PC-3 (cell line): Measurements from ENCODE around the gene AP4S1. TPM values are rescaled to one million over a fixed set of nuclear protein-coding genes. Genes with fewer than 3 reads are reported as not detected.
"Not testable (repeated sequence)": the region's sequence is repeated elsewhere in the genome, so short reads cannot be mapped to it uniquely, and the experiment has no call there.

Experiments used
- ATAC-seq: fragments of 200-7000 bp; cut with Tn5 transposase; 2 replicates; pipeline ENCODE4 v1.9.1; 2020; ENCODE audit warnings: mild to moderate bottlenecking, moderate library complexity
- BruUV-seq: library from RNA; stranded (reverse); fragments of 400-500 nt; replicated peaks from 2 replicates; lab custom pipeline; 2021; lab: Mats Ljungman, UMichigan
- CTCF ChIA-PET: fragments of 300-600 bp; sonication (Branson Sonifier 250); formaldehyde crosslinking; loops from one replicate; lab custom pipeline; 2022; ENCODE audit warnings: antibody characterized with exemption; lab: Charles Lee
- POLR2A ChIA-PET: fragments of 300-600 bp; sonication (Branson Sonifier 250); formaldehyde crosslinking; loops from one replicate; lab custom pipeline; 2022; ENCODE audit warnings: antibody characterized with exemption; ENCODE audit not compliant: unreplicated experiment; lab: Charles Lee
- DNase-seq: peaks from one replicate; pipeline ENCODE4 v3.0.0-alpha.2; 2015
- H2AFZ ChIP-seq: fragments of 300-600 bp; sonication (generic); 2 replicates; pipeline ENCODE4 v1.6.0; 2016; ENCODE audit warnings: antibody characterized with exemption, low read length
- H3F3A ChIP-seq: fragments of 300-600 bp; sonication (generic); one replicate; pipeline ENCODE4 v1.6.0; 2017; ENCODE audit warnings: antibody characterized with exemption, low read length, control low read depth, mild to moderate bottlenecking; ENCODE audit not compliant: unreplicated experiment
- H3K27ac ChIP-seq: fragments of 300-600 bp; sonication (generic); 2 replicates; pipeline ENCODE4 v1.5.1; 2016; ENCODE audit warnings: mild to moderate bottlenecking, low read length
- H3K27me3 ChIP-seq: fragments of 300-600 bp; sonication (generic); 2 replicates; pipeline ENCODE4 v1.6.1; 2016; ENCODE audit warnings: low read length, mixed read lengths
- H3K36me3 ChIP-seq: fragments of 300-600 bp; sonication (generic); 2 replicates; pipeline ENCODE4 v1.6.1; 2016; ENCODE audit warnings: low read depth, mixed run types, low read length, mixed read lengths
- H3K4me1 ChIP-seq: fragments of 300-600 bp; sonication (generic); 2 replicates; pipeline ENCODE4 v1.5.1; 2016; ENCODE audit warnings: low read length; ENCODE audit not compliant: insufficient read depth
- H3K4me2 ChIP-seq: fragments of 300-600 bp; sonication (generic); 2 replicates; pipeline ENCODE4 v1.6.0; 2016; ENCODE audit warnings: low read length
- H3K4me3 ChIP-seq: fragments of 300-600 bp; sonication (generic); 2 replicates; pipeline ENCODE4 v1.5.1; 2016; ENCODE audit warnings: mild to moderate bottlenecking, low read length, mixed read lengths
- H3K79me2 ChIP-seq: fragments of 300-600 bp; sonication (generic); 2 replicates; pipeline ENCODE4 v1.6.1; 2017; ENCODE audit warnings: low read length, mixed read lengths
- H3K9ac ChIP-seq: fragments of 300-600 bp; sonication (generic); 2 replicates; pipeline ENCODE4 v1.6.0; 2016; ENCODE audit warnings: mild to moderate bottlenecking, low read length
- H3K9me2 ChIP-seq: fragments of 300-600 bp; sonication (generic); replicated peaks from 2 replicates; pipeline ENCODE4 v1.6.1; 2016; ENCODE audit warnings: mixed run types, low read length, mixed read lengths
- H3K9me3 ChIP-seq: fragments of 300-600 bp; sonication (generic); 2 replicates; pipeline ENCODE4 v1.6.1; 2016; ENCODE audit warnings: low read length, mixed read lengths
- H4K20me1 ChIP-seq: fragments of 300-600 bp; sonication (generic); 2 replicates; pipeline ENCODE4 v1.6.1; 2016; ENCODE audit warnings: low read length, mixed read lengths
- EZH2 ChIP-seq: fragments of 300-600 bp; sonication (generic); IDR thresholded peaks from one replicate; pipeline ENCODE4 v1.6.1; 2017; ENCODE audit warnings: antibody characterized with exemption, mild to moderate bottlenecking, low read length; ENCODE audit not compliant: unreplicated experiment
- EZH2phosphoT487 ChIP-seq: fragments of 300-600 bp; sonication (generic); IDR thresholded peaks from 2 replicates; pipeline ENCODE4 v1.6.1; 2018; ENCODE audit warnings: mild to moderate bottlenecking, antibody characterized with exemption, low read length, borderline replicate concordance
- intact Hi-C: fragments of 100-400 bp; cut with micrococcal nuclease; formaldehyde crosslinking; loops from 2 replicates; pipeline ENCODE4 v1.9.0; 2023
- total RNA-seq: library from RNA; depleted of rRNA; stranded (reverse); fragments of >200 nt; gene quantifications from 2 replicates; pipeline ENCODE4 v1.2.3, GENCODE V29; 2014
- TF ChIP-seq, protein P1 (sequence below): fragments of 300-600 bp; sonication (generic); conservative IDR thresholded peaks from 2 replicates; pipeline ENCODE4 v1.5.1; 2017; ENCODE audit warnings: antibody characterized with exemption, low read depth, mild to moderate bottlenecking, low read length

Gene AP4S1
- total RNA-seq, 1 experiment from 2014 or later: 3.2 TPM

DNA sequence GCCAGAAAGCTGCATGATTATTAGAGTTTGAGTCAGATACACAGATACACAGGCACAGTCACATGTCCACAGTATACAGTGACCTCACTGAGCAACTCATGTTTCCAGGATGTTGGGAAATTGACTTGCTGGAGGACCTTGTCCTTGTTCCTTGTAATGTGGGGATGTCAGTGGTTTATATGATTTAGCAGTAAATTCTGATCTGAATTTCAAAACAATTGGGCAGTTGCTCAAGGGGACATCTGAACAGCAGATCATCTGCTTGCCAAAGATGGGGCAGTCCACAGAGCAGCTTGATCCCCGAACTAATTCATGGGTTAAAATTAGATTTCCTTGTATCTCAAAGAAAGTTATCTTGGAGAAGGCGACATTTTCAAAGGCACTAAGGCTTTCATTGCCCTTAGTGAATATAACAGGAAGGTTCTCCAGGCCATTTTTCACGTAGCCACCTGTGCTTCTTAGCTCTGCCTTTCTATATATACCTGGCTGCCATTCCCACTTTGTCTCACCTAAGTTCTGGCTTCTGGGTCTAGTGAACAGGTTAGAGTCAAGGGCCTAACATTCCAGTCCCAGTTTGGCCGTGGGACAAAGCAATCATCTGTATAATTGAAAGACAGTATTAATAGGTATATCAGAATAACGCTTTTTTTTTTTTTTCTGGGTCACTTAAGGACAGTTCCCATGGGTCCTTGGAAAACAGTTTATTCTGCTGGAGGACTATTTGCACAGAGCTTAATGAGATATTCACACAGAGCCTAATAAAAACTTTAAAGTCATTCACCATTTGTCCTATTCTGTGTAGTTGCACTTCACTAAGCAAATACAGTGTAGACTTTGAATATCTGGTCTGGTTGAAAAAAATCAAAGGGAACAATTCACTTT is 65.7 kb downstream of the AP4S1 start:
- peak overlapping the region; percentile 17; the same call in 1 of the 2 replicates for H3K4me2 ChIP-seq
- H2AFZ ChIP-seq: peak overlapping the region; percentile 34; the same call in 1 of the 2 replicates
- TF ChIP-seq EZH2phosphoT487: no peak
- TF ChIP-seq, protein P1, sequence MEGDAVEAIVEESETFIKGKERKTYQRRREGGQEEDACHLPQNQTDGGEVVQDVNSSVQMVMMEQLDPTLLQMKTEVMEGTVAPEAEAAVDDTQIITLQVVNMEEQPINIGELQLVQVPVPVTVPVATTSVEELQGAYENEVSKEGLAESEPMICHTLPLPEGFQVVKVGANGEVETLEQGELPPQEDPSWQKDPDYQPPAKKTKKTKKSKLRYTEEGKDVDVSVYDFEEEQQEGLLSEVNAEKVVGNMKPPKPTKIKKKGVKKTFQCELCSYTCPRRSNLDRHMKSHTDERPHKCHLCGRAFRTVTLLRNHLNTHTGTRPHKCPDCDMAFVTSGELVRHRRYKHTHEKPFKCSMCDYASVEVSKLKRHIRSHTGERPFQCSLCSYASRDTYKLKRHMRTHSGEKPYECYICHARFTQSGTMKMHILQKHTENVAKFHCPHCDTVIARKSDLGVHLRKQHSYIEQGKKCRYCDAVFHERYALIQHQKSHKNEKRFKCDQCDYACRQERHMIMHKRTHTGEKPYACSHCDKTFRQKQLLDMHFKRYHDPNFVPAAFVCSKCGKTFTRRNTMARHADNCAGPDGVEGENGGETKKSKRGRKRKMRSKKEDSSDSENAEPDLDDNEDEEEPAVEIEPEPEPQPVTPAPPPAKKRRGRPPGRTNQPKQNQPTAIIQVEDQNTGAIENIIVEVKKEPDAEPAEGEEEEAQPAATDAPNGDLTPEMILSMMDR: no peak
- no peak for TF ChIP-seq EZH2
- ChIA-PET POLR2A (interaction anchor here (0.5 to 1.0 kb wide), 2 partner anchors 65 to 1004 kb away, joined by 4 to 27 read pairs; partner anchors contain the start of gene STRN3), CTCF (no interaction called here)
- H3K36me3 ChIP-seq: no peaks in the 10 kb centered on the region
- intact Hi-C loops: loop anchor here (2.0 kb wide), 1 partner anchor 64 kb away; the partner anchor contains the start of gene STRN3
- peak overlapping the region; percentile 79 for H3K27ac ChIP-seq
- no peaks in the 10 kb centered on the region for H3K79me2 ChIP-seq
- H3K4me1 ChIP-seq: peaks cover 18% of the 10 kb centered on the region
- H3K4me3 ChIP-seq: no peak overlapping the region
- TSS peak; percentile 39 for BruUV-seq
- ATAC-seq (peak; percentile 94), DNase-seq (peak; percentile 80)
- H3K9me2 ChIP-seq: no peaks in the 10 kb centered on the region
- H4K20me1 ChIP-seq: no peaks in the 10 kb centered on the region
- no peaks in the 10 kb centered on the region for H3F3A ChIP-seq
- H3K27me3 ChIP-seq: no peaks in the 10 kb centered on the region
- no peak overlapping the region for H3K9ac ChIP-seq
- H3K9me3 ChIP-seq: no peaks in the 10 kb centered on the region

DNA sequence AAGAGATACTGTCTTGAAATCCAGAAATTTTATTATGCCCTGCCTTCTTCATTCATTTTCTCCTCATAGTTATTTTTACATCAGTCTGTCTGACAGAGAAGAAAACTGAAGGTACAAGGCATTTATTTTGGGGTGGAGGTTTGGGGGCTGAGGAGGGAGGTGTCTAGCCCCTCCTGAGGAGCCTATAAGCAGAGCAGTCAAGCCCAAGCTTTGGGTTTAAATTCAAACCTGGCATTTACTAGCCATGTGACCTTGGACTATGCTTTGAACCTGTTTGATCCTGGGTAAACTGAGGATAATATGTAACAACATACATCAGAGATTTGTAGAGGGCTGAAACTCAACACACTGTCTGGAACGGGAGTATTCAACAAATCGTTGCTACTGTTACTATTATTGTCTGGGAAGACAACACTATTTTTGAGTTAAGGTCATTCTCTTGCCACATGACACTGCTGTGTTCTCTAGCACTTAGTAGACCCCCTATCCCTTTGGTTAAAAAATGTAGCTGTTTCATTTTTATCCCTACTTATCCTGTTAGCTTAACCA is 66.8 kb downstream of the AP4S1 start:
- intact Hi-C loops: no loop called here
- CTCF ChIA-PET: no interaction called here

DNA sequence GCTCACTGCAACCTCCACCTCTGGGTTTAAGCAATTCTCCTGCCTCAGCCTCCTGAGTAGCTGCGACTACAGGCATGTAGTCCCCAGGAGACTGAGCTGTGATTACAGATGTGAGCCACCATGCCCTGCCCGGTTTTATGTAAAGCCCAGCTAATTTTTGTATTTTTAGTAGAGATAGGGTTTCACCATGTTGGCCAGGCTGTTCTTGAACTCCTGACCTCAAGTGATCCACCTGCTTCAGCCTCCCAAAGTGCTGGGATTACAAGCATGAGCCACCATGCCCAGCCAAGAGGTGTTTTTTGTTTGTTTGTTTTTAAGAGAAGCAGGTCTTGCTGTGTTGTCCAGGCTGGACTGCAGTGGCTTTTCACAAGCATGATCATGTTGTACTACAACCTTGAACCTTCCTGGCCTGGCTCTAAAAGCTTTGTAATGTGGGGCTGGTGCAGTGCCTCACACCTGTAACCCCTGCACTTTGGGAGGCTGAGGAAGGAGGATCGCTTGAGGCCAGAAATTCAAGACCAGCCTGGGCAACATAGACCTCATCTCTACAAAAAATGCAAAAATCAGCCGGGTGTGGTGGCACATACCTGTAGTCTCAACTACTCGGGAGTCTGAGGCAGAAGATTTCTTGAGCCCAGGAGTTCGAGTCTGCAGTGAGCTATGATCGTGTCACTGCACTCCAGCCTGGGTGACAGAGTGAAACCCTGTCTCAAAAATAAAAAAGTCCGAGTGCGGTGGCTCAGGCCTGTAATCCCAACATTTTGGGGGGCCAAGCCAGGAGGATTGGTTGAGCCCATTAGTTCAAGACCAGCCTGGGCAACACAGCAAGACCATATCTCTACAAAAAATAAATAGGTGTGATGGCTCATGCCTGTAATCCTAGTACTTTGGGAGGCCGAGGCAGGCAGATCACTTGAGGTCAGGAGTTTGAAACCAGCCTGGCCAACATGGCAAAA is 68.7 kb downstream of the AP4S1 start:
- H3K27ac ChIP-seq, DNase-seq, ATAC-seq, BruUV-seq, H3K9me2 ChIP-seq, H2AFZ ChIP-seq, H3K9me3 ChIP-seq, H3K27me3 ChIP-seq, intact Hi-C loops, H3K4me3 ChIP-seq, H3K9ac ChIP-seq, H3F3A ChIP-seq, CTCF ChIA-PET, H3K4me2 ChIP-seq, H3K79me2 ChIP-seq, POLR2A ChIA-PET, H4K20me1 ChIP-seq: not testable (repeated sequence)
- Histone ChIP-seq H3K4me1 (peaks cover 18% of the 10 kb centered on the region), H3K36me3 (peaks cover 11% of the 10 kb centered on the region)

More for the DNA sequence above, 66.8 kb downstream of the AP4S1 start:
- no peak overlapping the region for H3K27ac ChIP-seq
- H4K20me1 ChIP-seq: no peaks in the 10 kb centered on the region
- POLR2A ChIA-PET: no interaction called here
- no peaks in the 10 kb centered on the region for H3K79me2 ChIP-seq
- H3K36me3 ChIP-seq: no peaks in the 10 kb centered on the region
- H3K4me2 ChIP-seq: no peak overlapping the region
- ATAC-seq: no peak
- BruUV-seq: no TSS peak
- no peak for DNase-seq
- no peak for TF ChIP-seq EZH2
- TF ChIP-seq, protein P1: no peak
- no peak for TF ChIP-seq EZH2phosphoT487
- H3K4me1 ChIP-seq: peaks cover 18% of the 10 kb centered on the region
- no peak overlapping the region for H3K9ac ChIP-seq
- H3K4me3 ChIP-seq: no peak overlapping the region
- no peaks in the 10 kb centered on the region for H3K9me3 ChIP-seq
- H3K27me3 ChIP-seq: no peaks in the 10 kb centered on the region
- no peak overlapping the region for H2AFZ ChIP-seq
- H3F3A ChIP-seq: no peaks in the 10 kb centered on the region
- no peaks in the 10 kb centered on the region for H3K9me2 ChIP-seq

DNA sequence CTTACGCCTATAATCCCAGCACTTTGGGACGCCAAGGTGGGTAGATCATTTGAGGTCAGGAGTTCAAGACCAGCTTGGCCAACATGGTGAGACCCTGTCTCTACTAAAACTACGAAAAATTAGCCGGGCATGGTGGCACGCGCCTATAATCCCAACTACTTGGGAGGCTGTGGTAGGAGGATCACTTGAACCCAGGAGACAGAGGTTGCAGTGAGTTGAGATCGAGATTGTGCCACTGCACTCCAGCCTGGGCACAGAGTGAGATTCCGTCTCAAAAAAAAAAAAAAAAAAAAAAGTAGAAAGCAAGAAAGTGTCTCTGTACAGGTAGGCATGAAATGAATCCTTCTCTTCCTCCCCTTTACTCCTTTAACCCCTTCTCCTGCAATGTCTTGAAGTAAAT is 70.4 kb downstream of the AP4S1 start:
- H4K20me1 ChIP-seq, H2AFZ ChIP-seq, H3K27ac ChIP-seq, H3K79me2 ChIP-seq, BruUV-seq, H3F3A ChIP-seq, H3K9me3 ChIP-seq, H3K4me2 ChIP-seq, ATAC-seq, POLR2A ChIA-PET, H3K27me3 ChIP-seq, H3K9ac ChIP-seq, H3K4me3 ChIP-seq, CTCF ChIA-PET, intact Hi-C loops, H3K9me2 ChIP-seq, DNase-seq: not testable (repeated sequence)
- Histone ChIP-seq H3K36me3 (peaks cover 26% of the 10 kb centered on the region), H3K4me1 (peaks cover 11% of the 10 kb centered on the region)
